GM18505 (cell line): Measurements from ENCODE around the gene ETV6.
A peak's percentile ranks its signal among the peaks of the same experiment; 100 is the strongest.

ENCODE experiments used
- ATAC-seq: cut with Tn5 transposase; IDR thresholded peaks from one replicate; pipeline ENCODE4 v1.9.1; 2021; ENCODE audit not compliant: unreplicated experiment
- POLR2A ChIP-seq: IDR thresholded peaks from 4 replicates; pipeline ENCODE4 v1.6.1; 2011; ENCODE audit warnings: borderline replicate concordance; ENCODE audit not compliant: insufficient read depth, insufficient read length; ENCODE audit errors: extremely low read depth

The ETV6 gene

GRCh38 chr12:11830307-11830801, 180.9 kb downstream of the ETV6 start:
- no peak for TF ChIP-seq POLR2A
- no peak for ATAC-seq

GRCh38 chr12:11832093-11832492, 182.6 kb downstream of the ETV6 start:
- TF ChIP-seq POLR2A, result no peak
- ATAC-seq, result no peak

DNA sequence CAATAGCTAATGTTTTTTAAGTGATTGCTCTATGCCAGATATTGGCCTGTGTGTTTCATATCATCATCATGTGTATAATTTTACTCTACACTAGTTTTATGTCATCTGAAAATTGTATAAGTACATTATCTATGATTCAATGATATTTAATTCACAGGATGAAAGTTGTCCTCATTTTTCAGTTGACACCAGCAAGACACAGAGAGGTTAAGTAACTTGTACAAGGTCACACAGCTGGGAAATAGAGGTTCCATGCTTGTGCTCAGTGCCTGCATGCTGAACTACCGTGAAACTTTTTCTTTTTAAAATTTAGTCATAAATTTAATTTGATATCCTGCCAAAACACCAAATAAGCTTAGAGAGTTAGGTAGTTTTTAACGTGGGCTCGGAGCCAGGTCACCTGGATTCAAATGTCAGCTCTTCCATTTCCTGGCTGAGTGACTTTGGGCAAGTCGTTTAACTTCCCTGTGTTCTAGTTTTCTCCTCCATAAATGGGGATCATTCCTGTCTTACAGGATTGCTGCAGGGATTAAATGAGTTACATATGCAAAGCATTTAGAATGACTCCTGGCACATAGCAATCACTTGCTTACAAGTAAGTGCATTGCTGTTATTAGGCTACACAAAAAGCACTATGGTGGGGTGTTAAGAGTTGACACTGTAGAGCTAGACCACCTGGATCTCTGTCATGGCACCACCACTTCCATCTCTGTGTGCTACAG, 183.9 kb downstream of the ETV6 start:
- ATAC-seq, result no peak
- TF ChIP-seq POLR2A, result no peak

DNA sequence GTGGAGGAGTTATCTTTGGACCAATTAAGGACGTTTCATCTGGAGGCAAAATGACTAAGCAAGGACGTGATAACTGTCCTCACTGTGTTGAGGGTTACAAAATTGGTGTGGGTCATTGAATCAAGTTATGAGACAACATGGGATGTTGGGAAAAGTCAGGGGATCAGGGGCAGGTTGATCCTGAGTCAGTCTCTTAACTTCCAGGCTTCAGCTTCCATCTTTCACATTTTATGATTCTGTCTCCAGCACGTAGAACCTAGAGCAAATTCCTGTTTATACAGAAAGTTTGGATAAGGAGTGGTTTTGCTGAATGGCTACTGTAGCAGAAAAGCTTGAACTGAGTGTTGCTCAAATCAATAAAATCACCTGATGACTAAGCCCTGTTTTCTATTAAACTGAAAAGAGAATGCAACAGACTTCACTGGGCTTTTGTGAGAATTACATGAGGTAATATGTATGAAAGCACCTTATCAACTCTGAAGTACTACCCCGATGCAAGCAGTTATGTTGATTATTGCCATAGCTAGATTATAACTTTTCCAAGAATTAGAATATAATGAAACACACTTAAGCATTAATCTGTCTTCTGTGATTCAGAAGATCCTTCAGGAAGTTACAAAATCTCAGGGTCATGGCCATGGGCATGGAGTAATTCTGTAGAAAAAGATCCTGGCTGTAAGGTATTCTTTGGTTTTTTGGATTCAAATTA, 184.8 kb downstream of the ETV6 start:
- ATAC-seq, result no peak
- TF ChIP-seq POLR2A, result no peak

- ATAC-seq, result no peak
- TF ChIP-seq POLR2A, result no peak
Observed at GRCh38 chr12:11834931-11835330, 185.5 kb downstream of the ETV6 start.

DNA sequence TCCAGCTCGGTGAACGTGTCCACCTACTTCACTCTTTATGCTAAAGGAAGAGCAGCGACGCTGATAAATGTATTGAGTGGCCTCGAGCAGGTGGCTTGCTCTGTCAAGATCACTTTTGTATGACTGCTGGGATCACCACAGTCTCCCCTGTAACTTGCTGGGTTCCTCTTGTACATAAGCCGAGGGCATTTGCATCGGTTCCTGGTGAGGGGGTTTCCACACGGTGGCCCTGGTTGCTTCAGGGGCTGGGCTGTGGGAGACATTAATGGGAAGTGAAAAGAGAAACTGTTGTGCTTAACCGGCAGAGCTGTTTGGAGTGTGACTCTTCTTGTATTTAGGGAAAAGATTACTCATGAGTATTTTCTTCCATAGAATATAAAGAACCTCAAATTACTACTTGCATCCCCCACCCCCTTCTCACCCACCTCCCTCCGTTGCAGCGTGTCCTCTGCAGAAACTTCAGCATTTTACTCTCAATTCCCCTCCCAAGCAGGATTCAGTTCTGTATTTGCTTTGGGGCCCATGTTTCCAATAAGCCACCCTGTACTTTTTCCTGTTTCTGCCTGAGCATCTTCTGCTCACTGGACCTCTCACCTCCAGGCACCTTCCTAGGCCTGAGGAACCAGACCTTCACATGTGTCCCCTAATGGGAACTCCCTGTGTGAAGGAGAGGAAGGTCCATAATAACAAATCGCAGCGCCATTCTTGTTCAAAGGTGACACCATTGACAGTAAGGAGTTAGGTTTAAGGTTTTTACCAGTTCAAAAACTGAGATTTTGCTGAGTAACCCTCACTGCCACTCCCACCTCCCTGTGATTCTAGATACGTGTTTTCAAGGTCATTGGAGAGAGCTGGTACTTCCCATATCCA, 187.0 kb downstream of the ETV6 start:
- peak; percentile 76 for TF ChIP-seq POLR2A
- ATAC-seq, result peak; percentile 86

GRCh38 chr12:11837216-11837934, 187.9 kb downstream of the ETV6 start:
- no peak for TF ChIP-seq POLR2A
- ATAC-seq, result no peak

DNA sequence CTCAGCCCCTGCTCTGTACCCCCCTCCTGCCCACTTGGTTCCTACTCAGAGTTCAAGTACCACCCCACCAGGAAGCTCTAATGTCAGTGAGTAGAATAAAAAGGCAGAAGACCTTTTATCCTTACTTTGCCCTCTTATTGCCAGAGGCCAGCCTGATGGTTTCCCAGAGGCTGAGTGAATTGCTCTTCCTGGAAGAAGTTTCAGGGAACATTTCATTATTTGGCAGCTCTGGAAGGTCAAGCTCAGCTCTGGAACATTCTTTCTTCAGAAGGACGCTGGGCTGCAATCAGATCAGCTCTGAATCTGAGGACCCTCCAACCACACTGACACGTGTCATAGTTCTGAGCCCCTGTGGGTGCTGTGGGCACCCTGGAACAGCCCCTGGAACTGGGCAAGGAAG, 188.9 kb downstream of the ETV6 start:
- ATAC-seq, result no peak
- no peak for TF ChIP-seq POLR2A

GRCh38 chr12:11839091-11839641, 189.7 kb downstream of the ETV6 start:
- no peak for ATAC-seq
- no peak for TF ChIP-seq POLR2A

DNA sequence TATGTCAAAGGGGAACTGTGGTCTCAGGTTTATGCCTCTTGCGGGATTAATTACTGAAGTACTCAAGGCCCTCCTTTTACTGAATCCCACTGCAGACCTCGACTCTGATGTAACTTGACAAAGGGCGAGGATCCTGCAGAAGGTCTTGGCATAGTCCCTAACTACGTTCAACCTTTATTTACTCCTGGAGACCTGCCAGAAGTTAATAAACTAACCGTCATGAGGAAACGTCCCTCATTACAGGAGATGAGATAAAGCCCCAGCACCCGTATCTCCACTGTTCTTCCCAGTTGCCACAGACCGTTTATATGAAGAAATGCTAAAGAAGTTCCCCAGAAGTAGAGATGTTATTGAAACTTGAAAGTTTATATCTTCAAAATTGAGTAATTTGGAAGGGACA, 190.9 kb downstream of the ETV6 start:
- no peak for TF ChIP-seq POLR2A
- no peak for ATAC-seq

DNA sequence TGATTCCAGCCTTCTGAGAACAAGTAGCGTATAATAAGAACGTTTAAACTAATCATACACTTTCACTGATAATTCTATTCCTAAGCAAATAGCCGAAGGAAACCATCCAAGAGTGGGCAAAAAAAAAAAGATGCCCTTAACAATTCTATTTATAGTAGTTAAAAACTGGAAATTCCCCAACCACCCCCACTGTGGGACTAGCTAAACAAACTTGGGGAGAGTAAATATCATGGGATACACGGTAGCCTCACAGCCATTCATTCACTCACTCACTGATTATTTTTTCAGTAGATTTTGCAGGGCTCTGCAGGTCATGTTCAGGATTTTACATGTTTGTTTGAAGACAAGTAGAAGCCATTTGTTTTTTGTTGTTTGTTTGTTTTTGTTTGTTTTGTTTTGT, 197.0 kb downstream of the ETV6 start:
- no peak for TF ChIP-seq POLR2A
- ATAC-seq, result no peak

DNA sequence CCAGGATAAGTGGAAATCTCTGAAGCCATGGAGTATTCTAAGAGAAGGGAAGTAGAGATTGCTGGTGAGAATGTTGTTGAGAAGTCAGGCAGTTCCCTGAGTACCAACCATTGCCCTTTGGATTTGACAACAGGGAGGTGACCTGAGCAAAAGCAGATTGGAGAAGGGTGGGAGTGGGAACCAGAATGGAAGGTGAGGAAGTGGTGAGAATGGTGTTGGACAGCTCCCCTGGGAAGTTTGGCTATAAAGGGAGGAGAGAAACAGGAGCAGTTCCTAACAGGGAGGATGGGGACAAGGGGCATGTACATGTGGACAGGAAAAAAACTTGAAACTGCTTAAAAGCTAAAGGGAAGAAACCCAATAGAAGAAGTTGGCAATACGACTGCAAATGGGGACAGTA, 198.1 kb downstream of the ETV6 start:
- TF ChIP-seq POLR2A, result no peak
- ATAC-seq, result no peak
